Stimulated activated memory B cell treated with anti-CD40 and anti-IgM and Interleukin-4, amounts not matched to agents 10 μg/mL and 1 μg/mL and 100 μg/mL, for 72 hours (primary cell): ENCODE measurements around the gene SH2B2.
A peak's percentile ranks its signal among the peaks of the same experiment; 100 is the strongest.
"Not testable (repeated sequence)": the region's sequence is repeated elsewhere in the genome, so short reads cannot be mapped to it uniquely, and the experiment has no call there.

Experiments
- ATAC-seq: fragments of 150-1000 bp; cut with Tn5 transposase; 2 replicates; pipeline ENCODE4 v1.10.0; 2021
- H3K27ac Mint-ChIP-seq: one replicate; pipeline ENCODE4 v1.8.0; 2022; ENCODE audit warnings: mild to moderate bottlenecking, mixed read lengths
- H3K27me3 Mint-ChIP-seq: one replicate; pipeline ENCODE4 v1.8.0; 2022; ENCODE audit warnings: mixed read lengths
- H3K36me3 Mint-ChIP-seq: one replicate; pipeline ENCODE4 v1.8.0; 2022; ENCODE audit warnings: mixed read lengths
- H3K4me1 Mint-ChIP-seq: one replicate; pipeline ENCODE4 v1.8.0; 2022; ENCODE audit warnings: mixed read lengths
- H3K4me3 Mint-ChIP-seq: one replicate; pipeline ENCODE4 v1.8.0; 2022; ENCODE audit warnings: mild to moderate bottlenecking, moderate library complexity, mixed read lengths
- H3K9me3 Mint-ChIP-seq: one replicate; pipeline ENCODE4 v1.8.0; 2022; ENCODE audit warnings: mixed read lengths

SH2B2 gene

GRCh38 chr7:102364394-102364886 is 77.8 kb downstream of the SH2B2 start:
- not testable (repeated sequence) for H3K9me3 Mint-ChIP-seq, H3K36me3 Mint-ChIP-seq, ATAC-seq, H3K27me3 Mint-ChIP-seq
- peak overlapping the region; percentile 83 for H3K27ac Mint-ChIP-seq
- peak overlapping the region; percentile 93 for H3K4me3 Mint-ChIP-seq
- peaks cover 18% of the 10 kb centered on the region for H3K4me1 Mint-ChIP-seq

- H3K36me3 Mint-ChIP-seq: peaks cover 14% of the 10 kb centered on the region
- not testable (repeated sequence) for H3K27me3 Mint-ChIP-seq, H3K9me3 Mint-ChIP-seq, H3K27ac Mint-ChIP-seq, ATAC-seq
- peak overlapping the region; percentile 41 for H3K4me3 Mint-ChIP-seq
- H3K4me1 Mint-ChIP-seq: peaks cover 23% of the 10 kb centered on the region
Measured at GRCh38 chr7:102365390-102365789, 78.7 kb downstream of the SH2B2 start.

- not testable (repeated sequence) for ATAC-seq, H3K4me3 Mint-ChIP-seq, H3K27me3 Mint-ChIP-seq, H3K9me3 Mint-ChIP-seq, H3K27ac Mint-ChIP-seq
- peaks cover 32% of the 10 kb centered on the region for H3K4me1 Mint-ChIP-seq
- H3K36me3 Mint-ChIP-seq: peaks cover 30% of the 10 kb centered on the region
Measured at GRCh38 chr7:102370038-102370437, 83.4 kb downstream of the SH2B2 start.
